Sigmoid colon (tissue), 7 donors: Measurements from ENCODE around the gene PROK1. TPM values are rescaled to one million over a fixed set of nuclear protein-coding genes. Genes with fewer than 3 reads are reported as not detected.

Source experiments
- DNase-seq: peaks from one replicate; pipeline ENCODE4 v3.0.0-alpha.2; 2019
- H3K27ac ChIP-seq, 4 donors: fragments of 200-600 bp; sonication (generic); one replicate each; pipeline ENCODE4 v1.5.1; 2016 to 2019; ENCODE audit warnings: mild to moderate bottlenecking in 1 of 4
- H3K27me3 ChIP-seq, 3 donors: fragments of 200-600 bp; sonication (generic); one replicate each; pipeline ENCODE4 v1.5.1; 2019; ENCODE audit warnings: mild to moderate bottlenecking in 1 of 3
- H3K36me3 ChIP-seq, 4 donors: fragments of 200-600 bp; sonication (generic); one replicate each; pipeline ENCODE4 v1.5.1; 2016 to 2019
- H3K4me1 ChIP-seq, 4 donors: fragments of 200-600 bp; sonication (generic); one replicate each; pipeline ENCODE4 v1.5.1; 2017 to 2019
- H3K4me3 ChIP-seq, 4 donors: fragments of 200-600 bp; sonication (generic); one replicate each; pipeline ENCODE4 v1.5.1; 2017 to 2019; ENCODE audit warnings: mild to moderate bottlenecking in 2 of 4, moderate library complexity in 1 of 4
- H3K9me3 ChIP-seq, 4 donors: fragments of 200-600 bp in 3 of 4; sonication (generic) in 3 of 4; one replicate each; pipeline versions ENCODE4 v1.5.1 to v1.6.1; 2013 to 2019
- CTCF ChIP-seq, 4 experiments: fragments of 450-650 bp in 3 of 4; fragments of 200-600 bp in 1 of 4; IDR thresholded peaks; one replicate each; pipeline ENCODE4 v1.5.1; 2016 to 2019; ENCODE audit warnings: antibody characterized with exemption in 4 of 4, mild to moderate bottlenecking in 3 of 4, moderate library complexity in 2 of 4
- EP300 ChIP-seq, 4 donors: sonication (generic); formaldehyde crosslinking; IDR thresholded peaks; one replicate each; pipeline ENCODE4 v1.6.1; 2017; ENCODE audit warnings: antibody characterized with exemption in 4 of 4
- POLR2A ChIP-seq, 2 donors: fragments of 450-650 bp; IDR thresholded peaks; one replicate each; pipeline ENCODE4 v1.6.1; 2016; ENCODE audit warnings: antibody characterized with exemption in 2 of 2, mild to moderate bottlenecking in 2 of 2, moderate library complexity in 2 of 2
- POLR2AphosphoS5 ChIP-seq, 4 donors: sonication (generic); formaldehyde crosslinking; IDR thresholded peaks; one replicate each; pipeline ENCODE4 v1.6.1; 2017; ENCODE audit warnings: antibody characterized with exemption in 4 of 4
- WGBS, 2 donors: extraction: QIAGEN DNeasy Blood & Tissue Kit; methylation state at CpG; one replicate each; pipeline ENCODE4 v1.1.7; 2013; 5-methylcytosine and 5-hydroxymethylcytosine counted together
- intact Hi-C: fragments of 100-400 bp; cut with DNase I; formaldehyde crosslinking; loops from one replicate; pipeline ENCODE4 v1.15.1; 2023
- polyA plus RNA-seq, 3 donors: library from polyadenylated mRNA; stranded (reverse); fragments of 200-250 nt; gene quantifications; one replicate each; pipeline ENCODE4 v1.2.3, GENCODE V29; 2013
- total RNA-seq, 4 donors: library from RNA; depleted of rRNA; stranded (reverse); fragments of >200 nt; gene quantifications; one replicate each; pipeline ENCODE4 v1.1.0, GENCODE V29; 2016
- donor health status: healthy with polysubstance abuse.
- donor health status: Bipolar disorder and iron deficiency.
- donor health status: healthy.

The PROK1 gene
- total and polyA plus RNA-seq, 7 donors = 0.09 to 3.2 (median 0.46) TPM; not detected in 4

- Histone ChIP-seq H3K27me3 (peaks cover 0 to 6% (median 0%) of the 10 kb centered on the region in 3 donors), H3K9me3 (no peaks in the 10 kb centered on the region), H3K27ac (no peak overlapping the region), H3K4me1 (no peaks in the 10 kb centered on the region), H3K36me3 (no peaks in the 10 kb centered on the region), H3K4me3 (no peak overlapping the region)
- DNase-seq = no peak
- TF ChIP-seq CTCF (IDR thresholded peaks at IDR 0.05) = no peak
- TF ChIP-seq POLR2AphosphoS5 (IDR thresholded peaks at IDR 0.05) = no peak
- TF ChIP-seq EP300 (IDR thresholded peaks at IDR 0.05) = no peak
- TF ChIP-seq POLR2A (IDR thresholded peaks at IDR 0.05) = no peak
- intact Hi-C loops = no loop called here
- whole genome bisulfite sequencing, 2 donors = 54 to 76% methylated on average over 18 of the region's 18 CpGs
Measured at GRCh38 chr1:110482662-110483307, 31.8 kb downstream of the PROK1 start.

- no peaks in the 10 kb centered on the region for H3K9me3 ChIP-seq
- H3K4me1 ChIP-seq = no peaks in the 10 kb centered on the region
- no peak for DNase-seq
- peaks cover 0 to 6% (median 0%) of the 10 kb centered on the region in 3 donors for H3K27me3 ChIP-seq
- no peaks in the 10 kb centered on the region for H3K36me3 ChIP-seq
- WGBS, 2 donors = 77 to 82% methylated on average over 9 of the region's 9 CpGs
- no peak overlapping the region for H3K4me3 ChIP-seq
- TF ChIP-seq POLR2A (IDR thresholded peaks at IDR 0.05) (no peak), EP300 (IDR thresholded peaks at IDR 0.05) (no peak), POLR2AphosphoS5 (IDR thresholded peaks at IDR 0.05) (no peak), CTCF (IDR thresholded peaks at IDR 0.05) (no peak)
- H3K27ac ChIP-seq = no peak overlapping the region
- intact Hi-C loops = no loop called here
Measured at GRCh38 chr1:110483308-110483685, 32.3 kb downstream of the PROK1 start.

DNA sequence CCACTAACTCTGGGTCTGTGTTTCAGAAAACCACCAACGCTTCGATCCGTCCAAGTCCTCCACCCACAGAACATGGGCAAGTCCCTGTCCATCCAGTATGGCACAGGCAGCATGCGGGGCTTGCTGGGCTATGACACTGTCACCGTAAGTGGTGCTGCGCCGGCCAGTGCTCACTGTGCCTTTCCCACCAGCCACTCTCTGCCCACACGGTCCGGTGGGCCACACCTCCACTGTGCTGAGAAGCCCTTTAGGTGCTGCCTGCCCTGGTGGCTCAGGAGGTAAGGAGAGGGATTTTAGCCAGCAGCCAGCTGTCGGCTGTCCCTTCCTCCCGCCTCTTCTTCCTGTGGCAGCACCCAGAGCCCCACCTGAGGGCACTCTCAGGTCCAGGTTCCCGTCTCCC lies 33.9 kb downstream of the PROK1 start:
- H3K4me3 ChIP-seq = no peak overlapping the region
- no peak overlapping the region for H3K27ac ChIP-seq
- H3K4me1 ChIP-seq = no peaks in the 10 kb centered on the region
- H3K27me3 ChIP-seq = peaks cover 0 to 6% (median 0%) of the 10 kb centered on the region in 3 donors
- intact Hi-C loops = no loop called here
- no peaks in the 10 kb centered on the region for H3K36me3 ChIP-seq
- no peak for DNase-seq
- TF ChIP-seq POLR2AphosphoS5 (IDR thresholded peaks at IDR 0.05) = no peak
- no peak for TF ChIP-seq POLR2A (IDR thresholded peaks at IDR 0.05)
- TF ChIP-seq CTCF (IDR thresholded peaks at IDR 0.05) = no peak
- WGBS, 2 donors = 88 to 95% methylated on average over 12 of the region's 12 CpGs
- H3K9me3 ChIP-seq = no peaks in the 10 kb centered on the region

- H3K27me3 ChIP-seq = peaks cover 0 to 6% (median 0%) of the 10 kb centered on the region in 3 donors
- no peak overlapping the region for H3K27ac ChIP-seq
- H3K4me1 ChIP-seq = no peaks in the 10 kb centered on the region
- TF ChIP-seq POLR2AphosphoS5 (IDR thresholded peaks at IDR 0.05) = no peak
- no peak for TF ChIP-seq EP300 (IDR thresholded peaks at IDR 0.05)
- no peak for TF ChIP-seq POLR2A (IDR thresholded peaks at IDR 0.05)
- TF ChIP-seq CTCF (IDR thresholded peaks at IDR 0.05) = no peak
- no peaks in the 10 kb centered on the region for H3K36me3 ChIP-seq
- intact Hi-C loops = no loop called here
- H3K4me3 ChIP-seq = no peak overlapping the region
- no peak for DNase-seq
- H3K9me3 ChIP-seq = no peaks in the 10 kb centered on the region
- WGBS, 2 donors = 57 to 75% methylated on average over 2 of the region's 2 CpGs
Measured at GRCh38 chr1:110485725-110486124, 34.8 kb downstream of the PROK1 start.

GRCh38 chr1:110487726-110488125 lies 36.8 kb downstream of the PROK1 start:
- Histone ChIP-seq H3K27ac (no peak overlapping the region), H3K4me1 (no peaks in the 10 kb centered on the region), H3K4me3 (no peak overlapping the region), H3K9me3 (no peaks in the 10 kb centered on the region), H3K36me3 (no peaks in the 10 kb centered on the region), H3K27me3 (peaks cover 0 to 6% (median 0%) of the 10 kb centered on the region in 3 donors)
- no peak for DNase-seq
- intact Hi-C loops = no loop called here
- WGBS, 2 donors = 12 to 58% methylated on average over 8 of the region's 8 CpGs
- TF ChIP-seq EP300 (IDR thresholded peaks at IDR 0.05) (no peak), POLR2A (IDR thresholded peaks at IDR 0.05) (no peak), POLR2AphosphoS5 (IDR thresholded peaks at IDR 0.05) (no peak), CTCF (IDR thresholded peaks at IDR 0.05) (no peak)
